ENCODE data around the gene OTUD5. TPM values are rescaled to one million over a fixed set of nuclear protein-coding genes. Genes with fewer than 3 reads are reported as not detected.

The OTUD5 gene
- total and polyA plus RNA-seq, 2 of the 13 experiments (the other 11 are each of a cell fraction or from before 2014, with no cell fraction given): 18.4 to 42.2 TPM

GRCh38 chrX:48997455-48997854 is 40.0 kb upstream of the OTUD5 start:
- H3K4me1 ChIP-seq (ENCODE audit: insufficient read depth, low read length): peaks cover 10% of the 10 kb centered on the region
- H3K4me3 ChIP-seq (replicated peaks in 1 of 3; ENCODE audit: insufficient read depth in 1 of 3, low read depth in 2 of 3, low read length in 3 of 3): no peak overlapping the region
- BruUV-seq (replicated peaks): no TSS peak
- H3K36me3 ChIP-seq (replicated peaks in 1 of 2; ENCODE audit: control insufficient read depth in 1 of 2, insufficient read depth in 2 of 2, low read length in 2 of 2): peaks cover 3 to 17% of the 10 kb centered on the region in 2 experiments; a peak in 2 of 5 replicates
- FAIRE-seq (no peak), ATAC-seq (no peak), DNase-seq (ENCODE audit: low spot score) (no peak)
- CTCF ChIA-PET (ENCODE audit: low intra/inter-chr PET ratio, low total read pairs): no interaction called here
- H3K79me2 ChIP-seq (ENCODE audit: insufficient read depth, low read length): peaks cover 7% of the 10 kb centered on the region
- TF ChIP-seq ATF1 (CRISPR knock-in tag; IDR thresholded peaks at IDR 0.05): no peak
- no peak for TF ChIP-seq FOSL1 (CRISPR knock-in tag; IDR thresholded peaks at IDR 0.05; ENCODE audit: borderline replicate concordance)
- intact Hi-C loops (cut with micrococcal nuclease; ENCODE audit: unreplicated experiment): no loop called here
- no peaks in the 10 kb centered on the region for H3K9me3 ChIP-seq (ENCODE audit: low read length)
- no peak overlapping the region for H3K27ac ChIP-seq (ENCODE audit: extremely low read length, insufficient read depth, low read length)
- WGBS (ENCODE audit: low lambda C conversion rate): 96% methylated on average over 3 of the region's 3 CpGs
- POLR2A ChIA-PET: no interaction called here
- no peak overlapping the region for H2AFZ ChIP-seq (ENCODE audit: low read length)
- H3K9ac ChIP-seq (ENCODE audit: insufficient read depth, low read depth, low read length): no peak overlapping the region
- H4K20me1 ChIP-seq (ENCODE audit: insufficient read depth, low read length): no peaks in the 10 kb centered on the region
- H3K27me3 ChIP-seq (ENCODE audit: control insufficient read depth in 1 of 2, insufficient read depth in 2 of 2, low read length in 2 of 2): no peaks in the 10 kb centered on the region
- H3K4me2 ChIP-seq (ENCODE audit: low read depth, low read length): no peak overlapping the region
- in situ Hi-C loops (cut with HindIII; ENCODE audit: extremely low pct_ligation_motif_present, low pct_unique_long_range_greater_than_20kb): no loop called here

- WGBS (ENCODE audit: low lambda C conversion rate): 97% methylated on average over 3 of the region's 6 CpGs
- FAIRE-seq (no peak), ATAC-seq (no peak), DNase-seq (ENCODE audit: low spot score) (no peak)
- CTCF ChIA-PET (ENCODE audit: low intra/inter-chr PET ratio, low total read pairs): no interaction called here
- H3K27ac ChIP-seq (ENCODE audit: extremely low read length, insufficient read depth, low read length): no peak overlapping the region
- peaks cover 3 to 17% of the 10 kb centered on the region in 2 experiments; a peak in 2 of 5 replicates for H3K36me3 ChIP-seq (replicated peaks in 1 of 2; ENCODE audit: control insufficient read depth in 1 of 2, insufficient read depth in 2 of 2, low read length in 2 of 2)
- in situ Hi-C loops (cut with HindIII; ENCODE audit: extremely low pct_ligation_motif_present, low pct_unique_long_range_greater_than_20kb): no loop called here
- H2AFZ ChIP-seq (ENCODE audit: low read length): no peak overlapping the region
- no TSS peak for BruUV-seq (replicated peaks)
- no peak overlapping the region for H3K9ac ChIP-seq (ENCODE audit: insufficient read depth, low read depth, low read length)
- no peaks in the 10 kb centered on the region for H3K27me3 ChIP-seq (ENCODE audit: control insufficient read depth in 1 of 2, insufficient read depth in 2 of 2, low read length in 2 of 2)
- H3K9me3 ChIP-seq (ENCODE audit: low read length): no peaks in the 10 kb centered on the region
- H3K79me2 ChIP-seq (ENCODE audit: insufficient read depth, low read length): peaks cover 7% of the 10 kb centered on the region
- peaks cover 10% of the 10 kb centered on the region for H3K4me1 ChIP-seq (ENCODE audit: insufficient read depth, low read length)
- H4K20me1 ChIP-seq (ENCODE audit: insufficient read depth, low read length): no peaks in the 10 kb centered on the region
- intact Hi-C loops (cut with micrococcal nuclease; ENCODE audit: unreplicated experiment): no loop called here
- H3K4me2 ChIP-seq (ENCODE audit: low read depth, low read length): no peak overlapping the region
- no peak overlapping the region for H3K4me3 ChIP-seq (replicated peaks in 1 of 3; ENCODE audit: insufficient read depth in 1 of 3, low read depth in 2 of 3, low read length in 3 of 3)
- POLR2A ChIA-PET: no interaction called here
- TF ChIP-seq FLYWCH1 (CRISPR knock-in tag; IDR thresholded peaks at IDR 0.05) (no peak), SMAD3 (CRISPR knock-in tag; IDR thresholded peaks at IDR 0.05) (no peak), MIER2 (CRISPR knock-in tag; IDR thresholded peaks at IDR 0.05) (peak; percentile 85), PATZ1 (CRISPR knock-in tag; IDR thresholded peaks at IDR 0.05) (0 out of 2 replicates have a peak, but pooled peaks have one; percentile 10), SALL1 (CRISPR knock-in tag; IDR thresholded peaks at IDR 0.05) (0 out of 2 replicates have a peak, but pooled peaks have one; percentile 12)
- TF ChIP-seq, protein P1, sequence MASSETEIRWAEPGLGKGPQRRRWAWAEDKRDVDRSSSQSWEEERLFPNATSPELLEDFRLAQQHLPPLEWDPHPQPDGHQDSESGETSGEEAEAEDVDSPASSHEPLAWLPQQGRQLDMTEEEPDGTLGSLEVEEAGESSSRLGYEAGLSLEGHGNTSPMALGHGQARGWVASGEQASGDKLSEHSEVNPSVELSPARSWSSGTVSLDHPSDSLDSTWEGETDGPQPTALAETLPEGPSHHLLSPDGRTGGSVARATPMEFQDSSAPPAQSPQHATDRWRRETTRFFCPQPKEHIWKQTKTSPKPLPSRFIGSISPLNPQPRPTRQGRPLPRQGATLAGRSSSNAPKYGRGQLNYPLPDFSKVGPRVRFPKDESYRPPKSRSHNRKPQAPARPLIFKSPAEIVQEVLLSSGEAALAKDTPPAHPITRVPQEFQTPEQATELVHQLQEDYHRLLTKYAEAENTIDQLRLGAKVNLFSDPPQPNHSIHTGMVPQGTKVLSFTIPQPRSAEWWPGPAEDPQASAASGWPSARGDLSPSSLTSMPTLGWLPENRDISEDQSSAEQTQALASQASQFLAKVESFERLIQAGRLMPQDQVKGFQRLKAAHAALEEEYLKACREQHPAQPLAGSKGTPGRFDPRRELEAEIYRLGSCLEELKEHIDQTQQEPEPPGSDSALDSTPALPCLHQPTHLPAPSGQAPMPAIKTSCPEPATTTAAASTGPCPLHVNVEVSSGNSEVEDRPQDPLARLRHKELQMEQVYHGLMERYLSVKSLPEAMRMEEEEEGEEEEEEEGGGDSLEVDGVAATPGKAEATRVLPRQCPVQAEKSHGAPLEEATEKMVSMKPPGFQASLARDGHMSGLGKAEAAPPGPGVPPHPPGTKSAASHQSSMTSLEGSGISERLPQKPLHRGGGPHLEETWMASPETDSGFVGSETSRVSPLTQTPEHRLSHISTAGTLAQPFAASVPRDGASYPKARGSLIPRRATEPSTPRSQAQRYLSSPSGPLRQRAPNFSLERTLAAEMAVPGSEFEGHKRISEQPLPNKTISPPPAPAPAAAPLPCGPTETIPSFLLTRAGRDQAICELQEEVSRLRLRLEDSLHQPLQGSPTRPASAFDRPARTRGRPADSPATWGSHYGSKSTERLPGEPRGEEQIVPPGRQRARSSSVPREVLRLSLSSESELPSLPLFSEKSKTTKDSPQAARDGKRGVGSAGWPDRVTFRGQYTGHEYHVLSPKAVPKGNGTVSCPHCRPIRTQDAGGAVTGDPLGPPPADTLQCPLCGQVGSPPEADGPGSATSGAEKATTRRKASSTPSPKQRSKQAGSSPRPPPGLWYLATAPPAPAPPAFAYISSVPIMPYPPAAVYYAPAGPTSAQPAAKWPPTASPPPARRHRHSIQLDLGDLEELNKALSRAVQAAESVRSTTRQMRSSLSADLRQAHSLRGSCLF (CRISPR knock-in tag; IDR thresholded peaks at IDR 0.05; ENCODE audit: borderline replicate concordance): no peak
- TF ChIP-seq, protein P2, sequence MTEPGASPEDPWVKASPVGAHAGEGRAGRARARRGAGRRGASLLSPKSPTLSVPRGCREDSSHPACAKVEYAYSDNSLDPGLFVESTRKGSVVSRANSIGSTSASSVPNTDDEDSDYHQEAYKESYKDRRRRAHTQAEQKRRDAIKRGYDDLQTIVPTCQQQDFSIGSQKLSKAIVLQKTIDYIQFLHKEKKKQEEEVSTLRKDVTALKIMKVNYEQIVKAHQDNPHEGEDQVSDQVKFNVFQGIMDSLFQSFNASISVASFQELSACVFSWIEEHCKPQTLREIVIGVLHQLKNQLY (CRISPR knock-in tag; IDR thresholded peaks at IDR 0.05): no peak
- TF ChIP-seq, protein P3, sequence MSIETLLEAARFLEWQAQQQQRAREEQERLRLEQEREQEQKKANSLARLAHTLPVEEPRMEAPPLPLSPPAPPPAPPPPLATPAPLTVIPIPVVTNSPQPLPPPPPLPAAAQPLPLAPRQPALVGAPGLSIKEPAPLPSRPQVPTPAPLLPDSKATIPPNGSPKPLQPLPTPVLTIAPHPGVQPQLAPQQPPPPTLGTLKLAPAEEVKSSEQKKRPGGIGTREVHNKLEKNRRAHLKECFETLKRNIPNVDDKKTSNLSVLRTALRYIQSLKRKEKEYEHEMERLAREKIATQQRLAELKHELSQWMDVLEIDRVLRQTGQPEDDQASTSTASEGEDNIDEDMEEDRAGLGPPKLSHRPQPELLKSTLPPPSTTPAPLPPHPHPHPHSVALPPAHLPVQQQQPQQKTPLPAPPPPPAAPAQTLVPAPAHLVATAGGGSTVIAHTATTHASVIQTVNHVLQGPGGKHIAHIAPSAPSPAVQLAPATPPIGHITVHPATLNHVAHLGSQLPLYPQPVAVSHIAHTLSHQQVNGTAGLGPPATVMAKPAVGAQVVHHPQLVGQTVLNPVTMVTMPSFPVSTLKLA (IDR thresholded peaks at IDR 0.05): no peak
These were observed 39.6 kb upstream of the OTUD5 start for GRCh38 chrX:48996969-48997368.
